Testis (tissue), 2 donors: ENCODE measurements around the gene ATF3.

Experiments used
- CTCF ChIP-seq, 3 experiments: fragments of 450-650 bp in 2 of 3; fragments of 200-600 bp in 1 of 3; sonication (generic) in 1 of 3; IDR thresholded peaks; one replicate each; pipeline ENCODE4 v1.5.1; 2016 to 2019; ENCODE audit warnings: antibody characterized with exemption in 3 of 3, mild to moderate bottlenecking in 2 of 3, moderate library complexity in 1 of 3
- POLR2A ChIP-seq: fragments of 450-650 bp; IDR thresholded peaks from one replicate; pipeline ENCODE4 v1.6.1; 2017; ENCODE audit warnings: antibody characterized with exemption, mild to moderate bottlenecking, moderate library complexity

- no peak for TF ChIP-seq CTCF (IDR thresholded peaks at IDR 0.05)
- TF ChIP-seq POLR2A, result no peak
Observed at GRCh38 chr1:212609701-212610574, 1.4 kb downstream of the ATF3 start.
